ENCODE measurements around the gene DNAH12. TPM values are rescaled to one million over a fixed set of nuclear protein-coding genes. Genes with fewer than 3 reads are reported as not detected.

DNAH12 gene
- total RNA-seq, 1 donor from 2014 or later, result 0.02 TPM

GRCh38 chr3:57257678-57258077, 286.5 kb downstream of the DNAH12 start:
- H3K27me3 ChIP-seq, result no peaks in the 10 kb centered on the region
- Mint-ChIP-seq H3K4me1 (no peaks in the 10 kb centered on the region), H3K27ac (no peak overlapping the region), H3K4me3 (no peak overlapping the region), H3K27me3 (ENCODE audit: insufficient read depth, low read depth) (no peaks in the 10 kb centered on the region), H3K36me3 (peaks cover 22% of the 10 kb centered on the region), H3K9me3 (peaks cover 8% of the 10 kb centered on the region)
- no peak overlapping the region for H3K4me2 ChIP-seq
- H3K36me3 ChIP-seq, result peaks cover 23% of the 10 kb centered on the region
- no peak overlapping the region for H3K4me3 ChIP-seq
- no peak overlapping the region for H3K9ac ChIP-seq
- H3K79me2 ChIP-seq (ENCODE audit: low read depth), result no peaks in the 10 kb centered on the region
- no peak overlapping the region for H3K27ac ChIP-seq
- H3F3A ChIP-seq (ENCODE audit: low read depth), result peaks cover 2% of the 10 kb centered on the region
- H2AFZ ChIP-seq (replicated peaks), result no peak overlapping the region
- TF ChIP-seq EZH2phosphoT487 (IDR thresholded peaks at IDR 0.05) (no peak), CTCF (IDR thresholded peaks at IDR 0.05) (no peak), EZH2 (IDR thresholded peaks at IDR 0.05) (no peak)
- no peaks in the 10 kb centered on the region for H3K4me1 ChIP-seq
- H3K9me3 ChIP-seq (ENCODE audit: low read depth), result no peaks in the 10 kb centered on the region
- DNase-seq (ENCODE audit: low spot score), result no peak
- no peaks in the 10 kb centered on the region for H4K20me1 ChIP-seq (ENCODE audit: low read depth)

- H3K36me3 ChIP-seq, result peaks cover 20% of the 10 kb centered on the region
- no peak overlapping the region for H3K27ac ChIP-seq
- Mint-ChIP-seq H3K4me1 (no peaks in the 10 kb centered on the region), H3K4me3 (no peak overlapping the region), H3K27ac (no peak overlapping the region), H3K36me3 (peaks cover 17% of the 10 kb centered on the region), H3K27me3 (ENCODE audit: insufficient read depth, low read depth) (no peaks in the 10 kb centered on the region), H3K9me3 (peaks cover 3% of the 10 kb centered on the region)
- no peaks in the 10 kb centered on the region for H3K27me3 ChIP-seq
- no peak overlapping the region for H3K9ac ChIP-seq
- no peak overlapping the region for H2AFZ ChIP-seq (replicated peaks)
- no peaks in the 10 kb centered on the region for H3K79me2 ChIP-seq (ENCODE audit: low read depth)
- no peak for TF ChIP-seq EZH2 (IDR thresholded peaks at IDR 0.05)
- TF ChIP-seq EZH2phosphoT487 (IDR thresholded peaks at IDR 0.05), result no peak
- TF ChIP-seq CTCF (IDR thresholded peaks at IDR 0.05), result no peak
- H4K20me1 ChIP-seq (ENCODE audit: low read depth), result no peaks in the 10 kb centered on the region
- no peak overlapping the region for H3K4me2 ChIP-seq
- H3K9me3 ChIP-seq (ENCODE audit: low read depth), result no peaks in the 10 kb centered on the region
- no peak for DNase-seq (ENCODE audit: low spot score)
- no peak overlapping the region for H3K4me3 ChIP-seq
- H3F3A ChIP-seq (ENCODE audit: low read depth), result peaks cover 9% of the 10 kb centered on the region
- H3K4me1 ChIP-seq, result no peaks in the 10 kb centered on the region
Measured at GRCh38 chr3:57256844-57257243, 287.3 kb downstream of the DNAH12 start.

DNA sequence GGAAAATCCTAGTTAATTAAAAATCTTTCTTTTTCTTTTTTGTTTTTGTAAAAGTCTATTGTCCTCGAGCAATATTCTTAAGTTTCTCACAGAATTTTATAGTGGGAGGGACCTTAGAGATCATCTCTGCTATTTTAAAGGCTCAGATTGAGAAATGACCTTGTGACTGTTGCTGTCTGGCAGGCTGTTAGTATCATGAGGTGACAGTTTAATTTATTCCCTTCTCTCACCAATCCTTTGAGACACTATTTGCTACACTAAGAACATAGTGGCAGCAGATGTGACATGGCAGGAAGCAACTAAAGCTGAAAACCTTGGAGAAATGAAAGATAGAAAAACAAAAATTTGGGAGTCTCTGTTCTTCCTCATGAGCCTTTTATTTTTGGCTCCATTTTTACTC, 291.7 kb downstream of the DNAH12 start:
- Mint-ChIP-seq H3K27me3 (ENCODE audit: insufficient read depth, low read depth) (no peaks in the 10 kb centered on the region), H3K36me3 (peaks cover 9% of the 10 kb centered on the region), H3K27ac (no peak overlapping the region), H3K9me3 (no peaks in the 10 kb centered on the region), H3K4me1 (no peaks in the 10 kb centered on the region), H3K4me3 (no peak overlapping the region)
- Histone ChIP-seq H3K4me1 (no peaks in the 10 kb centered on the region), H4K20me1 (ENCODE audit: low read depth) (no peaks in the 10 kb centered on the region), H3K4me3 (no peak overlapping the region), H3K36me3 (peaks cover 13% of the 10 kb centered on the region), H3K79me2 (ENCODE audit: low read depth) (no peaks in the 10 kb centered on the region), H3F3A (ENCODE audit: low read depth) (peaks cover 9% of the 10 kb centered on the region), H3K9me3 (ENCODE audit: low read depth) (no peaks in the 10 kb centered on the region), H2AFZ (replicated peaks) (no peak overlapping the region), H3K27ac (no peak overlapping the region), H3K9ac (no peak overlapping the region), H3K27me3 (no peaks in the 10 kb centered on the region), H3K4me2 (no peak overlapping the region)
- TF ChIP-seq CTCF (IDR thresholded peaks at IDR 0.05), result no peak
- TF ChIP-seq EZH2phosphoT487 (IDR thresholded peaks at IDR 0.05), result no peak
- TF ChIP-seq EZH2 (IDR thresholded peaks at IDR 0.05), result no peak
- no peak for DNase-seq (ENCODE audit: low spot score)

Data from neural progenitor cell (in vitro differentiated cells).